GM21825 (cell line): ENCODE results near the gene ISCU.

Experiments used
- ATAC-seq: cut with Tn5 transposase; IDR thresholded peaks from one replicate; pipeline ENCODE4 v1.9.1; 2021; ENCODE audit warnings: mild to moderate bottlenecking, moderate library complexity; ENCODE audit not compliant: unreplicated experiment

Gene ISCU

DNA sequence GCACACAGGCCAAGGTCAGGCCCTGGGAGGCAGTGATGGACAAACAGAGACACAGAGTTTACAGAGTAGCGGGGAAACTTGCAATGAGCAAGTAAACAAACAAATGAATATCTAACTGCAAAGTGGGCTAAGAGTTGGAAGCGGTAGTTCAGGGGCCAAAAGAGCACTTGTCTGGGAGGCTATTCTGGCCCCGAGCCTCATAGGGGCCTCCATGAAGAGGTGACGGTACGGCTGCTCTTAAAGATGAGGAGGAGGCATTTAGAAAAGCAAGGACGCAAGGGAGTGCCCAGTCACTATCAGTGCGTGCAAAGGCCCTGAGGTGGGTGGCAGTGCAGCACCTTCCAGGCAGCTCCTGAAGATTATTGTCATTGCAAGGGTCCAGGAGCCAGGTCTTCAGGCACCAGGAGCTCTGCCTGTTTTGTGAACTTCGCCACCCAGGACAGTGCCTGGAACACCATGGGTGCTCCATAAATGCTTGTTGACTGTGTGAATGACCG, 39.9 kb downstream of the ISCU start:
- ATAC-seq: no peak

DNA sequence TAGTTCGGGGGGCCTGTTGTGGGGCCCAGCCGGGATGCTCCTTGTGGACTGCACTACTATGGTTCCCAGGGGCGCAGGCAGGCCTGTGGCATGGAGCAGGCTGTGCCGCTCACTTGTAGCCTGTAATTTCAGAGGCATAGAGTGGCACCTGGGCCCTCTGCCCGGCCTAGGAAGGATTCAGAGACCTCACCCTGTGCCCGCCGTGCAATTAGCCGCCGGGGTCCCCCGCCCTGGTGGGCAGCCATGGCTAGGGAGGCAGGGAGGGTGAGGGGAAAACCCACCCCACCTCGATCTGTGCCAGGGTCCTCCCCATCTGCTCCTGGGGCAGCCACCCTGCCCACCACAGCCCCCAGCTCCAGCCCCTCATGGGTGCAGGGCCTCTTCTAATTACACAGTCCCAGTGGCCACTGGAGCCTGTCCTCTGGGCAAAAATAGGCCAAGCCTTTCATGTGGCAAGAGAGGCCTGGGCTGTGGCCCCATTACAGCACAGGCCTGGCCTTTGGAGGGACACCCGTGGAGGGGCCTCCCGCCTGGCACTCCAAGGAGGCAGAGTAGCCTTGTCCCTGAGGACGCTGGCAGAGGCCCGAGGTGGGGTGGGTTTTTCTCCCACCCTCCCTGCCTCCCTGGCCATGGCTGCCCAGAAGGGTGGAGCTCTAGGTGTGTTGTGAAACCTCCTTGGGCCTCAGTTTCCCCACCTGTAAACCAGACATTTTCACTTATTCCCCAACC, 40.7 kb downstream of the ISCU start:
- ATAC-seq: no peak

DNA sequence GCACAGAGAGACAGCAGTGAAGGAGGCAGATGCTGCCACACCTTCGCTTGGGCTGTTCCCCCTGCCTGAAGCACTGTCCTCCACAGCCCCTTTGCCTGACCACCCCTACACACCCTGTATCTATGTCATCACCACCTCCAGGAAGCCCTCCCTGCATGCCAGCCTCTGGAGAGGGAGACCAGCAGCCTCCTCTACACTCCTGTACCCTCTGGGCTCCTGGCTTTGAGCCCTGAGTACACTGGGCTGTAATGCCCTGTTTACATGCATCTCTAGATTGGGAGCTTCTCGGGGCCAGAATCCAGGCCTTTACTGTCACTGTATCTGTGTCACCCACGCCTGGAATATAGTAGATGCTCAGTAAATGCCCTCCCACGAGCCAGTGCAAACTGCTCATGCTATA, 41.3 kb downstream of the ISCU start:
- ATAC-seq: no peak

DNA sequence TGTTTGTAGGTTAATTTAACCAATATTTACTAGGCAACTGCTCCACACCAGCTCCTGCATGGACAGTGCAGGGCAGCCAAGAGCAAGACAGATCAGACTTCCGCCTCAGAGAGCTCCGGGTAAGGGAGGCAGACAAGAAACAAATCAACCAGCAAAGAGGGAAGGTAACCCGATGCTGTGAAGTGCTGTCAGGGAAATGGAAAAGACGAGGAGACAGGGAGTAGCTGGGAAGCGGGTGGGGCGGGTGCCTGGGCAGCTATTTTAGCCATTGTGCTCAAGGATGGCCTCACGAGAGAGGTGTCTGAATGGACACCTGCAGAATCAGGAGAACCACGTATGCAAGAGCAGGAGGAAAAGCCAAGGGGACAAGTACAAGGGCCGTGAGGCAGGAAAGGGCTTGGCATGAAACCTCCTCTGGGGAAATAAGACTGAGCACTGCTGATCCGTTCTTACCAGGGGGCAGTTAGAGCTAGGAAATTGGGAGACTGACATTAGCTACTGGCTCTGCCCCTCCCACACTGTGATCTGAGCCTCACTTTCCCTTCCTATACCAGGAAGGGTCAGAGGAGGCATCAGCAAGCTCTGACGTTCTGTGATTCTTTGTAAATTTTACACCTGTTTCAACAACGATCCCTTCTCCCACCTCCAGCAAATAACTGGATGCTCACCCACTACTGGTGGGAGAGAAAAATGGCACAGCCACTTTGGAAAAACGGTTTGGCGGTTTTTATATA, 42.0 kb downstream of the ISCU start:
- no peak for ATAC-seq

DNA sequence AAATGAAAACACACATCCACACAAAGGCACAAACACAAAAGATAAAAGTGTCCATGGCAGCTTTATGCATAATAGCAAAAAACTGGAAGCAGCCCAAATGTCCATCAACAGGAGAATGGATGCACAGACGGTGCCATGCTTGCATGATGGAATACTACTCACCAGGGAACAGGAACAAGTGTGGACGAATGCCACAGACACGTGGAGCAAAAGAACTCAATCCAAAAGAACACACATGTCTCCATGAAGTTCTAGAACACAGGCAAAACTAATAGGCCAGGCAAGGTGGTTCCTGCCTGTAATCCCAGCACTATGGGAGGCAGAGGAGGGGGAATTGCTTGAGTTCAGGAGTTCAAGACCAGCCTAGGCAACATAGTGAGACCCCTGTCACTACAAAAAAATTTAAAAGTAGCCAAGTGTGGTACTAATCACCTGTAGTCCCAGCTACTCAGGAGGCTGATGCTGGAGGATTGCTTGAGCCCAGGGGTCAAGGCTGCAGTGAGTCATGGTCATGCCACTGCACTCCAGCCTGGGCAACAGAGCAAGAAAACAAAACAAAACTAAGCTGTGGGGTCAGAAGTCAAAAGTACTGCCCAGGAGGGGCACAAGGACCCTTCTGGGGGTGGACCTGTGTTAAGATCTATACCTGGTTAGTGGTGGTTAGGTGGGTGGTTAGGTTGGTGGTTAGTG, 42.7 kb downstream of the ISCU start:
- no peak for ATAC-seq

DNA sequence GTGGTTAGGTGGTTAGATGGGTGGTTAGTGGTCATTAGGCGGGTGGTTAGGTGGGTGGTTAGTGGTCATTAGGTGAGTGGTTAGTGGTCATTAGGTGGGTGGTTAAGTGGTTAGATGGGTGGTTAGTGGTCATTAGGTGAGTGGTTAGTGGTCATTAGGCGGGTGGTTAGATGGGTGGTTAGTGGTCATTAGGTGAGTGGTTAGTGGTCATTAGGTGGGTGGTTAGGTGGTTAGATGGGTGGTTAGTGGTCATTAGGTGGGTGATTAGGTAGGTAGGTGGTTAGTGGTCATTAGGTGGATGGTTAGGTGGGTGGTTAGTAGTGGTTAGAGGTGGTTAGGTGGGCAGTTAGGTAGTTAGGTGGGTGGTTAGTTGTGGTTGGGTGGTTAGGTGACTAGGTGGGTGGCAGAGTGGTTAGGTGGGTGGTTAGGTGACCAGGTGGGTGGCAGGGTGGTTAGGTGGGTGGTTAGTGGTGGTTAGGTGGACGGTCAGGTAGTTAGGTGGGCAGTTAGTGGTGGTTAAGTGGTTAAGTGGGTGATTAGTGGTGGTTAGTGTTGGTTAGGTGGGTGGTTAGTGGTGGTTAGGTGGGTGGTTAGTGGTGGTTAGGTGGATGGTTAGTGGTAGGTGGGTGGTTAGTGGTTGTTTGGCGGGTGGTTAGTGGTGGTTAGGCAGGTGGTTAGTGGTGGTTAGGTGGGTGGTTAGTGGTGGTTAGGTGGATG, 43.5 kb downstream of the ISCU start:
- ATAC-seq: no peak

DNA sequence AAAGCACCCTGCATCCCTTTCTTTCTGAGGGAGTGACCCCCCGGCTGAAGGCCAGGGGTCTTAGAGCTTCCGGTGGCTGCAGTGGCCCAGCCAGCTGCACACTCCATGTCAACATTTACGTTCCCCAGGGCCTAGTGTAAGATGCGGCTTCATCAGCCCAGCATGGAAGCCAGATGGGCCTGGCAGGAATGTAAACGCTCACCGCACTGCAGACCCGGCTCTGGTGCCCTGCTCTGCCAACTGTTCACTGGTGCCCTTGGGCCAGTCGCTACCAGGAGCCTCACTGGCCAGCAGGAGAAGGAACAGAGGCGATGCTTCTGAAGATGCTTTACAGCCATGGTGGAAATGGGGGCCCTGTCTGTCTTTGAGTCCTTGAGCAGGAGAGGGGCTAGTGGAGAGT, 44.1 kb downstream of the ISCU start:
- no peak for ATAC-seq

DNA sequence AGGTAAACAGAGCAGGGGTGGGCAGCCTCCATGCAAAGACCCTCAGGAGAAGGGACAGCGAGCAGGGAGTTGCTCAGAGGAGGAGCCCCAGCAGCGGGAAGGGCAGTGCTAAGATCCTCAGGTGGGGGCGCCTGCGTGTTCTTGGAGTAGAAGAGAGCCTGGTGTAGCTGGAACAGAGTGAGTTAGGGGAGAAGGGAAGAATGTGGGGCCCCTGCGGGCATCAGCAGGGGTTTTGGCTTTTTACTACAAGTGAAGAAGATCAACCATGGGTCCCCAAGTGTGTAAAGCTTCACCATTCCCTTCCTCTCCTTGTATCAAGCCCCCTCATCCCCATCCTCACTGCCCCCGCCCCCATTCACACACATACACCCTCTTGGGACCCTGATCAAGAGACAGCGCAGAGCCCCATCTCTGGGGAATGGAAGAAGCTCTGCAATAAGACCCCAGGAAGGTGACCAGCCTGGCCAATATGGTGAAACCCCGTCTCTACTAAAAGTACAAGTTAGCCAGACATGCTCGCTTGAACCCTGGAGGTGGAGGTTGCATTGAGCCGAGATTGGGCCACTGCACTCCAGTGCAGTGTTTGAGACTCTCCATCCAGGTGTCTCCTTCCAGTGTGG, 45.7 kb downstream of the ISCU start:
- ATAC-seq: no peak

DNA sequence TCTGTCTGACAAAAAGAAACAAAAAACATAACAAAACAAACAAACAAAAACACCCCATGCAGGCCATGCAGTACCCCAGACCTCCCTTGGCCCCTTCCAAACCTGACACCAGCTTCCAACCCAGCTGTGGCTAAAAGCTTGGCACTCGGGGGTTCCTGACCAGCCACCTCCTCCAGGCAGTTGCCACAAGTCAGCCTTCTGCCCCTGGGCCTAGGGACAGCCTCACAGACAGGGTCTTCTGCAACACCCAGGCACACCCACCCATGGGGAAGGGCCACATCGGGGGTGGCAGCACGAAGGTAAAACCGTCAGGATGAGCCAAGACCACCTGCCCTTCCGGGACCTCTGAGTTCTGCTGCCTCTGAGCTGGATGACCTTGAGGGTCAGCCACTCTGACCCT, 46.2 kb downstream of the ISCU start:
- ATAC-seq: no peak

DNA sequence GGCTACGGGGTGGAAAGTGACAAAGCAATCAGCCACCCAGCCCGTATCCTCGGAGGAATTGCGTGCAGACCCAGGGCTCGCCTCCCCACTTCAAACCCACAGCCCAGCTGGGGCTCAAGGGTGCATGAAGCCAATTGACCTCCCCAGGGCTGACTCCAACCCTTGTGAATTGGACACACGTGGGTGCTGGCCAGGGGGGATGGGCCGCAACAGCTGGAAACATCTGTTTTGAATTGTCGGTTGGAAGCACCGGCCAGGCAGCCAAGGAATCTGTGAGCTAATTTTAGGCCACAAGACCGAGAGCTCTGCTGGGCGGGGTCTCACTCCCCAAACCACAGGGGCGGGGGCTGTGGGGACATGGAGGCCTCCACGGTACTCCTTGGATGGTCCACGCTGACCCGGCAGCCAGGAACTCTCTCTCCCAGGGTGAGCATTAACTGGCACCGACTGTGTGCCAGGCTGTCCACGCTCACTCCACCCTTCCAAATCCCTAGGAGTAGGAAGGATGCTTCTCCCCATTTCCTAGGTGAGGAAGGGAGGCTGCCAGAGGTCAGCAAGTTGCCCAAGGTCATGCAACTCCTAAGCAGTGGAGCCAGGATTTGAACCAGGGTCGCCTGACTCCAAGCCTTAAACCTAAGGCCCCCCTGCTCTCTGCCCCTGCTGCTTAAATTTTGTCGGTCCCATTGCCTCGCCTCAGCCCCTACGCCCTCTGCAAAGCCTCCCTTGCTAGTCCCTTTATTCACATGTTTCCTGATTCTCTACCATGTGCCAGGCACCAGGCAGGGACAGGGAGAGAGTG, 47.3 kb downstream of the ISCU start:
- ATAC-seq: no peak

DNA sequence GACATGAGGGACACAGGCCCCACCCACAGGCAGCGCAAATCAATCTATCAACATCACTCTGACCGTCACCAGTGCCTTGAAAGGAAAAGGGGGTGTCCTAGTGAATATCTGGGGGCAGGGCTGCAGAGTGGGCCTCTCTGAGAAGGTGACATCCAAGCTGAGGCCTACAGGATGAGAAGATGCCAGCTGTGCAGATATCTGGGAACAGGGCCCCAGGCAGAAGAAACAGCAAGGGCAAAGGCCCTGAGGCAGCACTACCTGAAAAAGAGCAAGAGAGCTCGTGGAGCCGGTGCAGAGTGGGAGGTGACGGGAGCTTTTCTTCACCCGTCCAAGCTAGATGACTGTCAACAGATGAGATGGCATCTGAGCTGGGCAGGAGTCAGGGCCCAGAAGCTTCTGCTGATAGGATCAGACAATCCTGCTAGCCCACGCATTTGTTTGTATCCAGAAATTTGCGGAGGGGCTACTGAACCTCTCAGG, 48.0 kb downstream of the ISCU start:
- no peak for ATAC-seq

DNA sequence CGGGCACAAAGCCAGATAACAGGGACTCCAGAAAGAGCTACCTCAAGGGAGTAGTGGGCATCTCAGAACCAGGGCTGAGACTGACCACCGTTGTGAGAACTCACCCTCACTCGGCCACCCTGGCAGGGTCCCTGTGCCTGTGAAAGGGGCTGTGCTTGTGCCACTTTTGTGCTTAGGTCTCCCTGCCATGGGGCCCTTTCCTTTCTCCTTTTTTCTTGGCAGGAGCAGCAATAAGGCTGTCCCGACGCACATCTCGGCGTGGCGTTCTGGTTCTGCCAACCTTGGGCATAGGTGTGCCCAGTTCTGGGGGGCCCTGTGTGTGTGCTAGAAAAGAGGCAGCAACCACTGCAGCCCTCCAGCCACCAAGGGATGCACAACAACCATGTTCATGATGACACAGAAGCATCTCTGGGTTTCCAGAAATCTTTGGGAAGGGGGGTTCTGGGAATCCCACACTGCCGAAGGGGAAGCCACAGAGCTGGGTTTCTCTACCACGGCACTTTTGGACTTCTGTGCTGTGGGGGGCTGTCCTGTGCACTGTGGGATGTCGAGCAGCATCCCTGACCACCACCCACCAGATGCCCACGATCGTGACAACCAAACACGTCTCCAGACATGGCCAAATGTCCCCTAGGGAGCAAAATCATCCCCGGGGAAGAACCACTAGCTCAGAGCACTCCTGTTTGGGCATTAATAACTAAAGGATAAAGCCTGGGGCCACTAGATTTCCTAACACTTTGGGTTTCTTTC, 48.6 kb downstream of the ISCU start:
- no peak for ATAC-seq

DNA sequence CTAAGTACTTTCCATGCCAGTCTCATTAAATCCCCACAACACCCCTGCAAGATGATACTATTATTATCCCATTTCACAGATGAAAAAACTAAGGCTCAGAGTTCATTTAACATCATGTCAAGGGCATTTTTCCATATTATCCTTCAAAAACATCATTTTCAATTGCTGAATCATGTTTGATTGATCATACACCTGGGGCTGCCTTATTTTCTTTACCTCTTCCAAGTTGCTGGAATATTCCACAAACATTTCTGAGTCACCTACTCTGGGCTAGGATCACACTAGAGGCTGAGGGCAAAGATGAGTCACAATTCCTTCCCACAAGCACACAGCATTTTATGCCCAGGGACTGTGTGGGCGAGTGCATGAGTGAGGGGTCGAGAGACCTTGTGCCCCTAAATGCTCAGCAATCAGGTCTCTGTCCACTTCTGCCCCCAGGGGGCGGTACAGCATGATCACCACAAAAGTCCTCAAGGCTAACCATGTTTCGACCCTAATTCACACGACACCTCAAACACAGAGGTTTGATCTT, 49.6 kb downstream of the ISCU start:
- no peak for ATAC-seq

DNA sequence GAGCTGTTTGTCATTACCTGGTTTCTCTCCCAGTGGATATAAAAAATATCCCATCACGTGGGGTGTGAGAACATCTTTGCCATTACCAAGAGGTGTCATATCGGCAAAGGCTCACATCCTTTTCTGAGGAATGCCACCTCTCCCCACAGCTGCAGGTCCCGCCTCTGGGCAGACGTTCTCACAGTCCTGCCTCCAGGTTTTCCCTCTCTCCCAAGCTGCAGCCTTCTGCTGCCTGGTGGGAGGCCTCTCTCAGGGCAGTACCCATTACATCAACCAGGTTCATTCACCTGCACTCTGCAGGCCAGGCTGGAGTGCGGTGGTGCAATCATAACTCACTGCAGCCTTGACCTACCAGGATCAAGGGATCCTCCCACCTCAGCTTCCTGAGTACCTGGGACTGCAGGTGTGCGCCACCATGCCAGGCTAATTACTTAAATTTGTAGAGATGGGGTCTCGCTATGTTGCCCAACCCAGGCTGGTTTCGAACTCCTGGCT, 50.4 kb downstream of the ISCU start:
- no peak for ATAC-seq

DNA sequence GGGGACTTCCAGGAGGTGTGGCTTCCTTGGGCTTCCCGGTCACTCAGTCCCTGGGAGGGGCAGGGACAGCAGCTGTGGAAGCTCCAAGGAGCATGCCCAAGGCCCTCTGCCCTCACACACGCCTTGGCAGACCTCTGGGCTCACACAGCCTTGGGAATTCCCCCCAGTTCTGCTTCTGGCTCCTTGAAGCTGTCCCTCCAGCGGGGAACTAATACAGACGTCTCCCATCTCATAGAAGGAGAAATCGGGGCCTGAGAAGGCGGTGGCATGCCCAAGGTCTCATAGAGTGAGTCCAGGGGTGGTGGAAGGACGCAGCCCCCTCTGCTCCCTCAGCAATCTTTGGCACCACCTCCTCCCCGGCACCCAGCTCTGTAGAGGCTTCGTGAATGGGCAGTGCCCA, 51.2 kb downstream of the ISCU start:
- ATAC-seq: no peak

DNA sequence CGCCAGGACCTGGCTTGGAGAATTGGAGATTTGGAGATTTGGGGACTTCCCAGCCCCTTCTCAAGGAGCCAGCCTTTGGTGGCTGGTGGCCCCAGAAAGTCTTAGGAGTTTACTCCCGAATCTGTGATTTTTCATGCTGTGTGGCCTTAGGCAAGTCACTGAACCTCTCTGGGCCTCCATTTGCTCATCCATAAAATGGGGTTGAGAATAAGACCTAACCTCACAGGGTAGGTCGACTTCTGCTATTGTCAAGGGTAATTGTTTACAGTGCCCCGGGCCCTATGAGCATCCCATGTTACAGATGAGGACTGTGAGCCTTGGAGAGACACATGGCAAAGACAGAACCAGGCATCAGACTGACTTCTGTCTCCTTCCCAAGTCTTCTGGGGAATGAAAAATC, 51.6 kb downstream of the ISCU start:
- no peak for ATAC-seq

DNA sequence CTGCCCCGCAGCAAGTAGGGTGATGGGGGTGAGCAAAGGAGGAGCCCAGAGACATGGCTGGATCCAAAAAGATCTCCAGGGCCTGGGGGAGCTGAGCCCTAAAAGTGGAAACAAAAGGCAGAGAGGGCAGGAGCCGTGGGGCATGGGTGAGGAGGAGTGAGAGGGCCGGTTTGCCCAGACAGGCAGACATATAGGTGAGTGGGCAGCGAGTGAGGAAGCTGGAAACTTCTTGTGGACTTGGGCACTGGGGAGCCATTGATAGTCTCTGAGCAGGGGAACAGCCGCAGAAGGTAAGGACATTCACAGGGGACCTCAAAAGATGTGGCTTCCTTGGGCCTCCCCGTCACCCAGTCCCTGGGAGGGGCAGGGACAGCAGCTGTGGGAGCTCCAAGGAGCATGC, 52.2 kb downstream of the ISCU start:
- ATAC-seq: no peak

DNA sequence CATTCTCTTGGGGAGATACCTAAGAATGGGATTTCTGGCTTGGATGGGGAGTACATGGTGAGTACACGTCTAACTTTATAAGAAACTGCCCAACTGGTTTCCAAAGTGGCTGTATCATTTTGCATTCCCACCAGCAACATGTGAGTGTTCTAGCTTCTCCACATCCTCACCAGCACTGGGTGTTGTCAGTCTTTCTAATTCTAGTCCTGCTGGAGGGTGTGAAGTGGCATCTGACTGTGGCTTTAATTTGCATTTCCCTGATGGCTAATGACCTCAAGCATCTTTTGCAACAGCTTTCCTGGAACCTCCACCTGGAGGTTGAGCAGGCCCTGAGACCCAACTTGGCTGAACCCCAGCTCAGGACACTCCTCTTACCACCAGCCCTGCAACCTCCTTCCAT, 53.5 kb downstream of the ISCU start:
- no peak for ATAC-seq

DNA sequence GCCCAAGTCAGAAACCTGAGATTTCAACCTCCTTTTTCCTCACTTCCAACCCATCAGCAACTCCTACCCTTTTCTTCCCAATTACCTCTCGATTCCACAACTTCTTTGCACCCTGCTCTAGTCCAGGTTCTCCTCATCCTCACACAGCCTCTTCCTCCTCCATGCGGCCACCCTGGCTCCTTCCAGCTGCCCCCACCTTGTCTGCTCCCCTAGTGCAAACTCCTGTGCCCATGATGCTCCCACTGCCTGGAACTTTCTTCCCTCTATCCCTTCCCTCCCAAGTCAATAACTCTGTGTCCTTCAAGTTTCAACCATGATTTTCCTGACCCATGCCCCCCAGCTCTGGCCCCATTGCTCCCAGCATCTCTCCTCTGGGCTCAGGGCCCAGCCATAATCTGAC, 54.0 kb downstream of the ISCU start:
- ATAC-seq: no peak
